ENCODE results near the gene AGT. TPM values are rescaled to one million over a fixed set of nuclear protein-coding genes. Genes with fewer than 3 reads are reported as not detected.

AGT gene
- total and polyA plus RNA-seq, 2 experiments from 2014 or later: 16.6 to 23.8 TPM

GRCh38 chr1:230713138-230713537 lies 784 bp downstream of the AGT start:
- Histone ChIP-seq H3K36me3 (no peaks in the 10 kb centered on the region), H3K27ac (no peak overlapping the region), H3K4me3 (no peak overlapping the region), H3K27me3 (no peaks in the 10 kb centered on the region), H3K9me3 (ENCODE audit: low read depth) (no peaks in the 10 kb centered on the region), H3K4me1 (ENCODE audit: low read depth) (peaks cover 17% of the 10 kb centered on the region)
- no peak for DNase-seq (ENCODE audit: low read depth in 1 of 2, low spot score in 1 of 2)
- no peak for TF ChIP-seq CTCF (IDR thresholded peaks at IDR 0.05; ENCODE audit: low read depth, low read length)

GRCh38 chr1:230712470-230712942 lies 1.4 kb downstream of the AGT start:
- H3K4me3 ChIP-seq: no peak overlapping the region
- no peaks in the 10 kb centered on the region for H3K36me3 ChIP-seq
- H3K4me1 ChIP-seq (ENCODE audit: low read depth): peaks cover 17% of the 10 kb centered on the region
- H3K27me3 ChIP-seq: no peaks in the 10 kb centered on the region
- no peak overlapping the region for H3K27ac ChIP-seq
- TF ChIP-seq CTCF (IDR thresholded peaks at IDR 0.05; ENCODE audit: low read depth, low read length): no peak
- no peaks in the 10 kb centered on the region for H3K9me3 ChIP-seq (ENCODE audit: low read depth)
- no peak for DNase-seq (ENCODE audit: low read depth in 1 of 2, low spot score in 1 of 2)

- peak in 1 of 2 donors; percentile 10 for DNase-seq (ENCODE audit: low read depth in 1 of 2, low spot score in 1 of 2)
- peaks cover 17% of the 10 kb centered on the region for H3K4me1 ChIP-seq (ENCODE audit: low read depth)
- H3K36me3 ChIP-seq: no peaks in the 10 kb centered on the region
- no peaks in the 10 kb centered on the region for H3K27me3 ChIP-seq
- TF ChIP-seq CTCF (IDR thresholded peaks at IDR 0.05; ENCODE audit: low read depth, low read length): no peak
- no peaks in the 10 kb centered on the region for H3K9me3 ChIP-seq (ENCODE audit: low read depth)
- no peak overlapping the region for H3K27ac ChIP-seq
- H3K4me3 ChIP-seq: no peak overlapping the region
Measured at GRCh38 chr1:230711245-230711644, 2.7 kb downstream of the AGT start.

GRCh38 chr1:230710543-230710904 lies 3.4 kb downstream of the AGT start:
- no peak for TF ChIP-seq CTCF (IDR thresholded peaks at IDR 0.05; ENCODE audit: low read depth, low read length)
- no peak overlapping the region for H3K4me3 ChIP-seq
- H3K27ac ChIP-seq: no peak overlapping the region

GRCh38 chr1:230709619-230710542 lies 4.0 kb downstream of the AGT start:
- Histone ChIP-seq H3K36me3 (no peaks in the 10 kb centered on the region), H3K4me3 (no peak overlapping the region), H3K27me3 (no peaks in the 10 kb centered on the region), H3K9me3 (ENCODE audit: low read depth) (no peaks in the 10 kb centered on the region), H3K4me1 (ENCODE audit: low read depth) (peaks cover 17% of the 10 kb centered on the region), H3K27ac (no peak overlapping the region)
- TF ChIP-seq CTCF (IDR thresholded peaks at IDR 0.05; ENCODE audit: low read depth, low read length): no peak
- DNase-seq (ENCODE audit: low read depth in 1 of 2, low spot score in 1 of 2): peak in 1 of 2 donors; percentile 28

More at GRCh38 chr1:230710543-230710904, 3.4 kb downstream of the AGT start:
- Histone ChIP-seq H3K27me3 (no peaks in the 10 kb centered on the region), H3K4me1 (ENCODE audit: low read depth) (peaks cover 17% of the 10 kb centered on the region), H3K36me3 (no peaks in the 10 kb centered on the region), H3K9me3 (ENCODE audit: low read depth) (no peaks in the 10 kb centered on the region)
- DNase-seq (ENCODE audit: low read depth in 1 of 2, low spot score in 1 of 2): no peak

Measured in cardiac muscle cell (in vitro differentiated cells and primary cell).